ENCODE measurements around the gene MICAL2.

MICAL2 gene

DNA sequence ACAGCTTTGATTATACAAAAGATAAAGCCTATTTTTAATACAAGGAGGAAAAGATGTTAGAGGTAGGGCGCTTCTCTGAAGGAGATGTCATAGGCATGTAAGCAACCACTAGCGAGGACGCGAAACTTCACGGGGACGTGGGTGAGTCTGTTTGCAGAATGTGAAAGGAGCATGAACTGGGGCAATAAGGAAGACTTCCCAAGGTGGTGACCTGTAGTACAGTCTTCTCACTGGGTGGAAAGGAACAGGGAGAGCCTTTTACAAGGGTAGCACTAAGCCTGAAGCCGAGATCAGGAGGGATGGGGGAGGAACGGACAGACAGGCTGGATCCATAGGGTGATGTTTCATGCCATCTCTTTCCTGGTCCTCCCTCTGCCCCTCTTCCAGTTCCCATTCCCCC lies 10.0 kb upstream of the MICAL2 start:
- Mint-ChIP-seq H3K4me3 (no peak overlapping the region), H3K27ac (no peak overlapping the region), H3K4me1 (peaks cover 11% of the 10 kb centered on the region), H3K9me3 (no peaks in the 10 kb centered on the region), H3K36me3 (no peaks in the 10 kb centered on the region), H3K27me3 (peaks cover 22% of the 10 kb centered on the region)
- ATAC-seq (ENCODE audit: low read depth) (no peak), DNase-seq (ENCODE audit: low spot score in 2 of 2) (no peak)

DNA sequence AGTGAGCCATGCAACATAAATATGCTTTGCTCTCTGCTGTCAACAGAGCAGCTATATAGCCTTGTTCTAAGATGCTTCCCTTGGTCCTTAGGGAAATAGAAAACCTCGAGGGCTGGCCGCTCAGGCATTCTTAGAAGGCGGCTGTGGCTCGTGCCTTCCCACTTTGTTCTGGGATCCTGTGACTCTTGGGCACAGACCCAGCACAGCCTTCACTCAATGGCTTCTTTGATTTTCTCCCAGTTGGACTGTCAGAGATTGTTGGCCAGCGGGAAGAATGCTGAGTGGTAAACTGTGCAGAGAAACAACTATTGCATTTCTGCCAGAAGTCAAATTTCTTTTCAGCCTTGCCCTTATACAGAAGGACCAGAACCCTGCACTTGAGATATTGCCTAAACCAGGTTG lies 9.5 kb upstream of the MICAL2 start:
- Mint-ChIP-seq H3K9me3 (no peaks in the 10 kb centered on the region), H3K4me1 (peaks cover 11% of the 10 kb centered on the region), H3K36me3 (no peaks in the 10 kb centered on the region), H3K27me3 (peaks cover 19% of the 10 kb centered on the region), H3K27ac (no peak overlapping the region), H3K4me3 (no peak overlapping the region)
- DNase-seq (ENCODE audit: low spot score in 2 of 2) (no peak), ATAC-seq (ENCODE audit: low read depth) (no peak)

DNA sequence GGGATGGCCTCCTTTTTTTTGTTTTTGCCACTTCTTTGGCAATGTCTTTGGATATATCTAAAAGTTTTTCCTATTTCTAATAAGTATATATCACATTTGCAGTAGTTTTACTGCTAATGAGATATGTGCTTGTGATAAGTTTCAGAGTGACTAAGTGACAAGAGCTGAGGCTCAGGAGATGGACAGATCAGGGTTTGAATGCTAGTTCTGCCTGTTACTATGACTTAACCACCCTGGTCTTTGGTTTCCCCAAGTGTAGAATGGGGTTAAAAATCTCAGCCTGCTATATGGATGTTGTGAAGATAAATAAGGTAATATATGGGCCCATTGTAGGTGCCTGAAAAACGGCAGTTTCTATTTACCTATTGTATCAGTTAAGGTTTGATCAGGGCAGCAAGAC lies 9.1 kb upstream of the MICAL2 start:
- Mint-ChIP-seq H3K4me3 (no peak overlapping the region), H3K36me3 (no peaks in the 10 kb centered on the region), H3K4me1 (peaks cover 11% of the 10 kb centered on the region), H3K27ac (no peak overlapping the region), H3K27me3 (peaks cover 19% of the 10 kb centered on the region), H3K9me3 (no peaks in the 10 kb centered on the region)
- DNase-seq (ENCODE audit: low spot score in 2 of 2): no peak
- no peak for ATAC-seq (ENCODE audit: low read depth)

DNA sequence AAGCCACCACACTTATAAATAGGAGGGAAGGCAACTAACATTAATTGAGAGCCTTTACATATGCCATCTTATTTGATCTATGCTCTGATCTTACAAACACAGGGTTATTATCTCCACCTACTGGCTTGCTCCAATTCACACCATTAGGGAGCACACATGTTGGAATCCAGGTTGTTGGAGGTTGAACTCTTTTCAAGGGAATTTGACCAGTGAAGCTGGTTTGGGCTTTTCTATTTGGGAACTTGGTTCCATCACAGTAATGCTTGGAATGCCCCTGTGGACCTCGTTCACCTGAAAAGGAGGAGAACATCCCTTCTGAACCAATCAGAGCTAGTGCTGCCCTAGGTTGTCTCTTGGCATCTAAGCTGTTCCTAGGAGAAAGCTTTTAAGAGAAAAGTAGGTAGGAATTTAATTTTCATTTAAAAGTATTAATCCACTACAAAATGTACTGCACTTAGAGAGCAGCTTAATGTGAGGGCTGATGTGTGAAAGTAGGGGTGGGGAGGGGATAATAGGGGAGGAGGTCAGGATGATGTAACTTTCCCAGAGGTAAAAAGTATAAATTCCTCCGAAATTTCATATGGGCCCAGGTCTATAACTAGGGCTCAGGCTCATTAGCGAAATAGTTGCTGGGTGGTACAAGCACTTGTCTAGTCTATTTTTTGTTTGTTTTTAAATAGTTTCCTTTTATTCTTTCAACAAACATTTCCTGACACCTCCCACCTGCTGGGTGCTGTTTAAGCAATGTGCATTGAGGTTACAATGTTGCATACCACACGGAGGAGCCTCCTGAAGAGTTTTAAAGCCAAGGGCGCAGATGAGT lies 7.6 kb upstream of the MICAL2 start:
- Mint-ChIP-seq H3K27me3 (peaks cover 16% of the 10 kb centered on the region), H3K4me3 (no peak overlapping the region), H3K9me3 (no peaks in the 10 kb centered on the region), H3K27ac (no peak overlapping the region), H3K4me1 (peaks cover 9% of the 10 kb centered on the region), H3K36me3 (no peaks in the 10 kb centered on the region)
- no peak for ATAC-seq (ENCODE audit: low read depth)
- no peak for DNase-seq (ENCODE audit: low spot score in 2 of 2)

DNA sequence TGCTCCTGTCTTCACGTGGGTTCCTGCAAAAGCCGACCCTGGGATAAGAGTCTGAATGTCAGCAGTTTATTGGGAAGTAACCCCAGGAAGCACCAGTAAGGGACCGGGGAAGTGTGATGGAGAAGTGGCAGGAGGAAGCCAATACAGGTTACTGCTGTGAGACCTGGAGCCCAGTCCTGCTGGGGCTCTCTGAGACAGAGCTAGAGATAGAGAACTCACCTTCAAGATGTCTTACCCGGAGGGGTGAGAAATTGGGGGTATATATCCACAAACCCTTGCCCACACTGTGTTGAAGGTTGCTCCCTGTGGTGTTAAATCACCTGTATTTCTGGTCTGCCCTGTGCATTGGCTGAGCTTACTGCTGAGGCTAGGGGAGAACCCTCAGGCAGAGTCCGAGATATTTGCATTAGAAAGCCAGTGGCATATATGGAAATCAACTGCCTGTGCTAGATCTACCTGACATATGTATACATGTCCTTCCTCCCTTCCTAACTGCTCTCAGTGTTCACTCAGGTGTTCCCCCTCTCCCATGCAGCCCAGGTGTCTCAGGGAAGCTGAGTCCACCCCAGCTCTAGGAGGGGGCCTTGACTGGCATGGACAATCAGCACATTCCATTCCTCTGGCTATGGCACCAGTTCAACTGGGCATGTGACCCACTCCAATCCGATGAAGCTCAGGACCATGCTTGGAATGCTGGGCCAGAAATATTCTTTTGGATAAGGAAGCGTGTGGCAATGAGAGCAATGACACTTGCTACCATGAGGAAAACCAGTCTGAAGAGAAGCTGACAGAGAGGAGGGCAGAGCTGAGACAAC lies 6.8 kb upstream of the MICAL2 start:
- DNase-seq (ENCODE audit: low spot score in 2 of 2) (no peak), ATAC-seq (ENCODE audit: low read depth) (no peak)
- Mint-ChIP-seq H3K36me3 (no peaks in the 10 kb centered on the region), H3K4me3 (no peak overlapping the region), H3K9me3 (no peaks in the 10 kb centered on the region), H3K27me3 (peaks cover 12% of the 10 kb centered on the region), H3K4me1 (peaks cover 5% of the 10 kb centered on the region), H3K27ac (no peak overlapping the region)

DNA sequence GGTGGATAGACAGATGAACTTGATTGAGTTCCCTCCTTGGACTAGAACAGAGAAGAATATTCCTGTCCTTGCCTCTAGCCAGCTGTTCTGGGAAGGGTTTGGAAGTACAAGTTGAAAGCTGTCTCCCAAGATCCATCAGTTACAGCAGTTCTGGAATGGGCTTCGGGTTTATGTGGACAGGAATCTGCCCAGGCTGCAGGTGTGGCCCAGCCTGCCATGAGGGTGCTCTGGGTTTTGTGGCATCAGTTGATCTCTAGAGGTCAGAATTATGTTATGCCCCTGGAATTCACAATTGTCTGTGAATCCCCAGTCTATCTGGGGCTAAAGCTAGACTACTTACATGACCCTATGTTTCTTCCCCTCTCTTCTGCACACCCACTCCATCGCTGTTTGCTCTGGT lies 4.9 kb upstream of the MICAL2 start:
- no peak overlapping the region for H3K4me3 Mint-ChIP-seq
- no peaks in the 10 kb centered on the region for H3K9me3 Mint-ChIP-seq
- H3K27ac Mint-ChIP-seq: no peak overlapping the region
- ATAC-seq (ENCODE audit: low read depth): no peak
- H3K4me1 Mint-ChIP-seq: peaks cover 4% of the 10 kb centered on the region
- no peaks in the 10 kb centered on the region for H3K36me3 Mint-ChIP-seq
- H3K27me3 Mint-ChIP-seq: peaks cover 22% of the 10 kb centered on the region
- DNase-seq (ENCODE audit: low spot score in 2 of 2): no peak

DNA sequence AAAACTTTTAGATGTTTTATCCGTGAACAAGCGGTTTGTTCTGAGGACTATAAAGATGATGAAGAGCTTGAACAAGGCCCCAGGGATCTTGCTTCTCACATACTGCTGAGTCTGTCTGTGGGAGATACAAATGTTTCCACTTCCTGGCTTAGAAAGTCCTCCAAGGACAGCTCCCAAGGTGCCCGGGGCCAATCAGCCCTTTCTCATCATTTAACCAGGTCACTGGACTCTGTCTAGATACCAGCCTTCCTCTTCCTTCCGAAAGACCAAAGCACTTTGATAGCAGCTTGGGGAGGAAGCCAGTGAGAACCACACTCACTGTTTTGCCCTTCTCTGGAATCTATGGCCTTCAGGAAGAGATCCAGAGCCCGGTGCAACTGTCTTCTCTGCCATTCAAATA lies 4.3 kb upstream of the MICAL2 start:
- ATAC-seq (ENCODE audit: low read depth) (no peak), DNase-seq (ENCODE audit: low spot score in 2 of 2) (no peak)
- Mint-ChIP-seq H3K4me3 (no peak overlapping the region), H3K36me3 (no peaks in the 10 kb centered on the region), H3K9me3 (no peaks in the 10 kb centered on the region), H3K4me1 (peaks cover 4% of the 10 kb centered on the region), H3K27ac (no peak overlapping the region), H3K27me3 (peaks cover 22% of the 10 kb centered on the region)

DNA sequence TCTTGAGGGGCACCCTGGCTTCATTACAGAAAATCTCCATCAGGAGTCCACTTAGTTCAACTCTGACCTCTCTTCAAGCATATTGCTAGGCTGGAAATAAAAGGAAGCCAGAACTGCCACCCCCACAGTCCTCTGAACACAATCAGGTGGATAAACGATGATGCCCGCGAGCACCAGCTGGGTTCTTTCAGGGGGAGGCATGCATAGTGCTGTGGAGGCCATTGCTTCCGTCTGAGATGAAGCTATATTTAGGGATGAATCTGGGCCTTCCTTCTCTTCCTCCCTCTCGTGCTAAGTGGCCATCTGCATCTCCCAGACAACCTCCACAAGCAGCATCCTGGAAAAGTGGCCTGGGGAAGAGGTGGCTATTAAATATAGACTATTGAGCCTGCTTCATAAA lies 3.9 kb upstream of the MICAL2 start:
- Mint-ChIP-seq H3K27ac (no peak overlapping the region), H3K4me1 (peaks cover 4% of the 10 kb centered on the region), H3K4me3 (no peak overlapping the region), H3K27me3 (peaks cover 21% of the 10 kb centered on the region), H3K9me3 (no peaks in the 10 kb centered on the region), H3K36me3 (no peaks in the 10 kb centered on the region)
- ATAC-seq (ENCODE audit: low read depth) (no peak), DNase-seq (ENCODE audit: low spot score in 2 of 2) (no peak)

DNA sequence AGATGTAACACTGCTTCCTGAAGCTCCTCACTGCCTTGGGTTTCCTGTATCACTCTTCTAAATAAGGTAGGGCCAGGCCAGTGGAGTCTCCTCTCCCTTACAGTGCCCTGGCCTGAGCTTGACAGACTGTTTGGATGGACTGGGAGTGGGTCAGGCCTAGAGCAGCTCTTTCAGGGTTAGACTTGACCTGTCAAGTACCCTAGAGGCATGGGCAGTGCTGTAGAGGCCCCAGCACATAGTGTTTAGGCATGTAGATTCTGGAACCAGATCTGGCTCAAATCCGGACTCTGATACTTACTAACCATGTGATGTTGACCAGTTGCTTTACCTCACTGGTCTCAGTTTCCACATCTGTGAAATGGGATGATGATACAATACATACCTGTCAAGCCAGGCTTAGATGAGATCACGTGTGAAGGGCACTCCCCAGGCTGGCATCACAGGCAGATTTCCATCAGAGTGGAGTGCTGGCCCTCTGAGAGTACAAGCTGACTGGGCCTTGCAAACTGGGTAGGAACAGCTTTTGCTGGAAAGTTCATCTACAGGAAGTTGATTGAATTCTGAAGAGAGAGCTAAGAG lies 1.4 kb upstream of the MICAL2 start:
- H3K36me3 Mint-ChIP-seq: no peaks in the 10 kb centered on the region
- H3K27me3 Mint-ChIP-seq: peaks cover 19% of the 10 kb centered on the region
- no peaks in the 10 kb centered on the region for H3K9me3 Mint-ChIP-seq
- H3K4me3 Mint-ChIP-seq: peak overlapping the region; percentile 40
- peaks cover 4% of the 10 kb centered on the region for H3K4me1 Mint-ChIP-seq
- ATAC-seq (ENCODE audit: low read depth): no peak
- no peak for DNase-seq (ENCODE audit: low spot score in 2 of 2)
- H3K27ac Mint-ChIP-seq: no peak overlapping the region

DNA sequence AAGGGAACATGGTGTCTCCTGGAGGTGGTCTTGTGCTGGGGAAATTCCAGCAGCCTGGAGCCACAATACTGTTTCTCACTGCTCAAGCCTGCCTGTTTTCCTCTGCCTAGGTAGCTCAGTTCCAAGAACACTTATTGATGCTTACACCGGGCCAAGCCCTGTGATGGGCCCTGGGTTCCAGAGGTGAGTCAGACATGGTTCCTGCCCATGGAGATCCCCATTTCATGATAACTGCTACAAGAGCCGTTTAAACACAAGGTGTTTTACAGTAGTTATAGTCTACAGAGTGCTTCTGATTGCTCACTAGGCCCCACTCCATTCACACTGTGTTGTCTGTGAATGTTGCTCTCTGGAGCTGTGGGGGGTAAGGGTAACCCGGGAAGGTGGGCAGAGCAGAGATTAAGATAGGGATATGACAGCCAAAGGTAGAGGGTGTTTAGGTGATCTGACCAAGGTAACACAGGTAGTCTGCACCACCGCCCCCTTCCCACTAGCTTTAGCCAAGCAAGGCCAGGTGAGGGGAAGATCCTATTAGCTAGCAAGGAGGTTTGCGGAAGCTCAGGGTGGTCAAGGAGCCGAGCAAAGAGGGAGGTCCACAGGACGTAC lies 696 bp upstream of the MICAL2 start:
- no peaks in the 10 kb centered on the region for H3K9me3 Mint-ChIP-seq
- H3K27me3 Mint-ChIP-seq: peaks cover 16% of the 10 kb centered on the region
- H3K4me3 Mint-ChIP-seq: peak overlapping the region; percentile 46
- no peak overlapping the region for H3K27ac Mint-ChIP-seq
- H3K36me3 Mint-ChIP-seq: no peaks in the 10 kb centered on the region
- DNase-seq (ENCODE audit: low spot score in 2 of 2) (no peak), ATAC-seq (ENCODE audit: low read depth) (no peak)
- H3K4me1 Mint-ChIP-seq: peaks cover 4% of the 10 kb centered on the region

DNA sequence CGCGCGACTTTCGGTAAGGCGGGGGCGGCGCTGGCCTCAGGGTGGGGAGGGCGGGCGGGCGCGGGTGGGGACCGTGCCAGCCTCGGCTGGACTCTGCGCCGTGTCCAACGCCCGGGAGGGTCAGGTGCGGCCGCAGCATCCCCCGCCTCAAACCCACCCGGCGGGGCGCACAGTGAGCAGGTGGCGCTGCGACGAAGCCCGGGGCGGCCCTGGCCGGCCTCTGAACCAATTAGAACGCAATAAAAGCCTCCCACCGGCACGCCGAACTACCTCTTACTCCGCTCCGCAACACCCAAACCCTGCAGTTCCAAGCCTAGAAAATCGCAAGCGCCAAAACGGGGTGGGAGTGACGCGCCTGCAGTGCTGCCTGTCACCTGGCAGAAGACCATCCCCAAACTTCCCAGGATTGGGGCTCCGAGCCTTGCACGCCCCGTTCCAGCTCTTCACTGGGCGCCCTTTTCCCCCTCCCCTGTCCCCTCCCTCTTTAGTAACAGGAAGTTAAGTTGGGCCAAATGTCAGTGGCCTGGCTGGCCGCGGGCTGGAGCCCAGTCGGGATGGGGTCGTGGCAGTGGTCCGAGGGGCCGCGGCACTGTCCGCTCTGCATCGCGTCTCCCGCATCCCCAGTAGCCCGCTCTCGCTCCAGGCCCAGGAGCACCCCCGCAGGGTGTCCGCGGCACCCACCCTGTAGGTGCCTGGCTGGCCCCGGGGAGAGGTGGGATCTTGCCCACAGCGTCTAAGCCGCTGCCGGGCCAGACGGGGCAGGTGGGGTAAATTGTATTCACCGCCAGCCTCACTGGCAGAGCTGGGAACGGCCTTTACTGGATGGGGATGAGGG lies 541 bp downstream of the MICAL2 start:
- H3K27me3 Mint-ChIP-seq: peaks cover 18% of the 10 kb centered on the region
- ATAC-seq (ENCODE audit: low read depth): peak; percentile 24
- no peak for DNase-seq (ENCODE audit: low spot score in 2 of 2)
- H3K4me1 Mint-ChIP-seq: peaks cover 4% of the 10 kb centered on the region
- H3K36me3 Mint-ChIP-seq: no peaks in the 10 kb centered on the region
- H3K4me3 Mint-ChIP-seq: peak overlapping the region; percentile 54
- H3K27ac Mint-ChIP-seq: no peak overlapping the region
- no peaks in the 10 kb centered on the region for H3K9me3 Mint-ChIP-seq

DNA sequence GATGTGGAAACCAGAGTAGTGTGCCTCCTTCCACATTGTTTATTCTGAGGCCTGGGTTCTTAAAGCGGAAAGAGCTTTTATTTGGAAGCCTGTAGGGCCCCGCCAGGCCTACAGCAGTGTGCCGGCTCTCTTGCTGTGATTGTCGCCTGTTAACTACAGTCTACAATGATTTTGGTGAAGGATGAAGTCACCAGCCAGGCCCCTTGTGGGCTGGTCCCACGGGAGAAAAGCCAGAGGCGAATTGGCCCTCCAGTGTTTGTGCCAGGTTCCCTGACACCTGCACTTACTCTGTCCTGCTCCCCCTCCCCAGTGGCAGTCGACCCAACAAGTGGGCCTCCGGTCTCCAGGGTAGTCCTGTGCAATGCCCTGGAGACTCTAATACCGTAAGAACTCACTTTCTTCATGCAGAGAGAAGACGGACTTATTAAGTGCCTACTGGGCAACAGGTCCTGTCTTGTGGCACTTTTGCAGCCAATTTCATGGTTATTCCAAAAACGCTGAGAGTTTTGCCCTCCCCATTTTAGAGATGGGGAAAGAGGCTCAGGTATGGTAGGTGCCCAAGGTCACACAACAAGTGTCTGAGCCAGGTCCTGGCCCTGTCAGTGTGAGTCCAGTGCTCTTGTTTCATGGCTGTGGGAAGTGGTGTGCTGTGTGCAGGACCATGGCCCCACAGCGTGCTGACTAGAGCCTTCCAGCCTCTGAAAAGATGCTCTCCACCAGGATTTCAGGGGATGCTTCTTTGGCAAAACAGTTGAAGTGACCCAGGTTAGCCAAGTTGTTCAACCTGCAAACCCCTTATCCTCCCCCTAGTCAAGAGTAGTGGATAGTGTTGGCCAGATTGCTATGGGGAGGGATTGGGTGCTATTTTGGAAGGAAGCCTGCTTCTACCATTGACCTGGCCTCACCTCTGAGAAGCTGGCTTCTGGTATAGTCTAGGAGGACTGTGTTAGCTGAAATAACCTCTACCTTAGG lies 1.4 kb downstream of the MICAL2 start:
- H3K27ac Mint-ChIP-seq: no peak overlapping the region
- ATAC-seq (ENCODE audit: low read depth) (no peak), DNase-seq (ENCODE audit: low spot score in 2 of 2) (no peak)
- no peaks in the 10 kb centered on the region for H3K9me3 Mint-ChIP-seq
- H3K4me3 Mint-ChIP-seq: peak overlapping the region; percentile 17
- H3K27me3 Mint-ChIP-seq: peaks cover 22% of the 10 kb centered on the region
- H3K36me3 Mint-ChIP-seq: no peaks in the 10 kb centered on the region
- peaks cover 4% of the 10 kb centered on the region for H3K4me1 Mint-ChIP-seq

All from memory B cell (primary cell).